Neural cell (in vitro differentiated cells): ENCODE data around the gene NRG3. TPM values are rescaled to one million over a fixed set of nuclear protein-coding genes. Genes with fewer than 3 reads are reported as not detected.

ENCODE experiments used
- H2AFZ ChIP-seq: fragments of 200-600, 300-800 bp; sonication (generic), shearing (Covaris generic); 2 replicates; pipeline ENCODE4 v1.6.0; 2014; ENCODE audit warnings: low read depth, mild to moderate bottlenecking, antibody characterized with exemption, low read length, moderate library complexity
- H3F3A ChIP-seq: fragments of 200-600 bp; shearing (Covaris generic); 2 replicates; pipeline ENCODE4 v1.6.1; 2016; ENCODE audit warnings: mild to moderate bottlenecking, moderate library complexity, mixed read lengths, antibody characterized with exemption, low read length; ENCODE audit not compliant: insufficient read depth, poor library complexity, severe bottlenecking
- H3K27ac ChIP-seq: fragments of 200-600, 300-800 bp; sonication (generic), shearing (Covaris generic); 2 replicates; pipeline ENCODE4 v1.5.1; 2014; ENCODE audit warnings: mild to moderate bottlenecking, low read length, moderate library complexity
- H3K27me3 ChIP-seq: fragments of 300-800, 200-600 bp; sonication (generic), shearing (Covaris generic); 2 replicates; pipeline ENCODE4 v1.6.0; 2014; ENCODE audit warnings: mild to moderate bottlenecking, low read depth, low read length, moderate library complexity; ENCODE audit not compliant: insufficient read depth
- H3K36me3 ChIP-seq: fragments of 300-800, 200-600 bp; sonication (generic), shearing (Covaris generic); 2 replicates; pipeline ENCODE4 v1.5.1; 2014; ENCODE audit warnings: mild to moderate bottlenecking, antibody characterized with exemption, low read length, moderate library complexity; ENCODE audit not compliant: insufficient read depth
- H3K4me2 ChIP-seq: fragments of 300-800, 200-600 bp; sonication (generic), shearing (Covaris generic); 2 replicates; pipeline ENCODE4 v1.6.0; 2014; ENCODE audit warnings: mild to moderate bottlenecking, low read length
- H3K4me3 ChIP-seq: fragments of 300-800, 200-600 bp; sonication (generic), shearing (Covaris generic); 2 replicates; pipeline ENCODE4 v1.5.1; 2014; ENCODE audit warnings: mild to moderate bottlenecking, low read length, moderate library complexity
- H3K79me2 ChIP-seq: fragments of 200-600 bp; shearing (Covaris generic); replicated peaks from 2 replicates; pipeline ENCODE4 v1.6.0; 2014; ENCODE audit warnings: mild to moderate bottlenecking, low read length, moderate library complexity; ENCODE audit not compliant: insufficient read depth
- H3K9ac ChIP-seq: fragments of 300-800, 200-600 bp; sonication (generic), shearing (Covaris generic); 2 replicates; pipeline ENCODE4 v1.6.1; 2016; ENCODE audit warnings: mild to moderate bottlenecking, low read length, mixed read lengths
- H3K9me2 ChIP-seq: fragments of 200-600 bp; shearing (Covaris generic); 2 replicates; pipeline ENCODE4 v1.6.1; 2016; ENCODE audit warnings: mild to moderate bottlenecking, low read length, mixed read lengths; ENCODE audit not compliant: insufficient read depth
- H3K9me3 ChIP-seq: fragments of 200-600, 300-800 bp; sonication (generic), shearing (Covaris generic); 2 replicates; pipeline ENCODE4 v1.6.1; 2016; ENCODE audit warnings: mild to moderate bottlenecking, mixed run types, low read length, moderate library complexity, mixed read lengths
- H4K20me1 ChIP-seq: fragments of 200-600 bp; shearing (Covaris generic); 2 replicates; pipeline ENCODE4 v1.6.1; 2016; ENCODE audit warnings: mild to moderate bottlenecking, mixed run types; ENCODE audit not compliant: insufficient read depth
- CTCF ChIP-seq: fragments of 450-650 bp; IDR thresholded peaks from 2 replicates; pipeline ENCODE4 v1.5.1; 2014; ENCODE audit warnings: antibody characterized with exemption, mild to moderate bottlenecking, moderate library complexity; ENCODE audit not compliant: poor library complexity, severe bottlenecking
- EP300 ChIP-seq: fragments of 450-650 bp; conservative IDR thresholded peaks from 2 replicates; pipeline ENCODE4 v1.6.1; 2014; ENCODE audit warnings: antibody characterized with exemption, mild to moderate bottlenecking, moderate library complexity; ENCODE audit not compliant: poor library complexity, severe bottlenecking
- EZH2 ChIP-seq: fragments of 200-600, 300-800 bp; shearing (Covaris generic), sonication (generic); IDR thresholded peaks from 2 replicates; pipeline ENCODE4 v1.6.1; 2014; ENCODE audit warnings: antibody characterized with exemption, low read length, borderline replicate concordance, mild to moderate bottlenecking; ENCODE audit not compliant: insufficient read depth, poor library complexity, severe bottlenecking
- MXI1 ChIP-seq: fragments of 450-650 bp; conservative IDR thresholded peaks from 2 replicates; pipeline ENCODE4 v1.6.1; 2014; ENCODE audit warnings: antibody characterized with exemption, mild to moderate bottlenecking; ENCODE audit not compliant: poor library complexity, severe bottlenecking
- RAD21 ChIP-seq: fragments of 450-650 bp; conservative IDR thresholded peaks from 2 replicates; pipeline ENCODE4 v1.6.1; 2014; ENCODE audit warnings: antibody characterized with exemption, mild to moderate bottlenecking, moderate library complexity
- REST ChIP-seq: IDR thresholded peaks from 2 replicates; pipeline ENCODE4 v1.6.1; 2012; ENCODE audit warnings: borderline replicate concordance
- SMC3 ChIP-seq: fragments of 450-650 bp; conservative IDR thresholded peaks from 2 replicates; pipeline ENCODE4 v1.6.1; 2014; ENCODE audit warnings: antibody characterized with exemption, mild to moderate bottlenecking, moderate library complexity; ENCODE audit not compliant: poor library complexity
- TAF1 ChIP-seq: IDR thresholded peaks from 2 replicates; pipeline ENCODE4 v1.6.1; 2012; ENCODE audit warnings: low read depth
- polyA plus RNA-seq: library from polyadenylated mRNA; depleted of rRNA; stranded (reverse); fragments of >200 nt; gene quantifications from 2 replicates; pipeline ENCODE4 v1.2.3, GENCODE V29; 2014

The NRG3 gene
- polyA plus RNA-seq, 1 donor from 2014 or later: 14.0 TPM

GRCh38 chr10:82811621-82812020 lies 936.6 kb downstream of the NRG3 start:
- H3K79me2 ChIP-seq: no peaks in the 10 kb centered on the region
- no peak overlapping the region for H3K27ac ChIP-seq
- H3F3A ChIP-seq: no peaks in the 10 kb centered on the region
- H4K20me1 ChIP-seq: no peaks in the 10 kb centered on the region
- H3K4me3 ChIP-seq: no peak overlapping the region
- no peaks in the 10 kb centered on the region for H3K36me3 ChIP-seq
- no peaks in the 10 kb centered on the region for H3K9me3 ChIP-seq
- H3K9ac ChIP-seq: no peak overlapping the region
- H3K4me2 ChIP-seq: no peak overlapping the region
- no peaks in the 10 kb centered on the region for H3K27me3 ChIP-seq
- no peak for TF ChIP-seq MXI1
- TF ChIP-seq EZH2: no peak
- TF ChIP-seq EP300: no peak
- no peak for TF ChIP-seq CTCF
- TF ChIP-seq REST: no peak
- TF ChIP-seq SMC3: no peak
- no peak overlapping the region for H2AFZ ChIP-seq
- no peaks in the 10 kb centered on the region for H3K9me2 ChIP-seq

- Histone ChIP-seq H3K4me2 (no peak overlapping the region), H3K4me3 (no peak overlapping the region), H3F3A (no peaks in the 10 kb centered on the region), H3K79me2 (no peaks in the 10 kb centered on the region), H3K9ac (no peak overlapping the region), H3K36me3 (no peaks in the 10 kb centered on the region), H3K27me3 (no peaks in the 10 kb centered on the region), H3K9me2 (no peaks in the 10 kb centered on the region), H3K27ac (no peak overlapping the region), H4K20me1 (no peaks in the 10 kb centered on the region), H3K9me3 (no peaks in the 10 kb centered on the region), H2AFZ (no peak overlapping the region)
- TF ChIP-seq MXI1 (no peak), RAD21 (no peak), SMC3 (no peak), REST (no peak), TAF1 (no peak)
These were observed 938.9 kb downstream of the NRG3 start for GRCh38 chr10:82813856-82814255.
